GM18870 (cell line): ENCODE results near the gene ETV6.
"Not testable (repeated sequence)": the region's sequence is repeated elsewhere in the genome, so short reads cannot be mapped to it uniquely, and the experiment has no call there.

Experiments
- ATAC-seq: cut with Tn5 transposase; IDR thresholded peaks from one replicate; pipeline ENCODE4 v1.9.1; 2021; ENCODE audit warnings: moderate library complexity; ENCODE audit not compliant: unreplicated experiment

Gene ETV6

GRCh38 chr12:11901701-11902524 lies 252.4 kb downstream of the ETV6 start:
- no peak for ATAC-seq

DNA sequence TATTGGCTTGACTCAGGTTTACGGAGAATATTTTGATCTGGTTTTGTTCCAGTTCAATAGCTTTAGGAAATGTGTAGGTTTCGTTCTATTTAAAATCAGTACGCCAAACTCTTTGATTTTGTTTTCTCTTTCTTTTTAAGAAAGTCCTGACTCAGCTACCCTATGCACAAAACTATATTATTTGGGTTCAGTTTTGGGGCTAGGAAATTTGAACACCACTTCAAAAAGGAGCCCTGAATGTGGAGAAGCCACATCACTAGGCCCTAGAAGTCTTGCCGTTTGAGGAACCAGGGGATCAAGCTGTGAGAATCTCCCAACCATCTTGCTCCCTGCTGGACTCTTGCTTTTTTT lies 253.0 kb downstream of the ETV6 start:
- ATAC-seq = no peak

GRCh38 chr12:11904124-11904523 lies 254.7 kb downstream of the ETV6 start:
- ATAC-seq = no peak

DNA sequence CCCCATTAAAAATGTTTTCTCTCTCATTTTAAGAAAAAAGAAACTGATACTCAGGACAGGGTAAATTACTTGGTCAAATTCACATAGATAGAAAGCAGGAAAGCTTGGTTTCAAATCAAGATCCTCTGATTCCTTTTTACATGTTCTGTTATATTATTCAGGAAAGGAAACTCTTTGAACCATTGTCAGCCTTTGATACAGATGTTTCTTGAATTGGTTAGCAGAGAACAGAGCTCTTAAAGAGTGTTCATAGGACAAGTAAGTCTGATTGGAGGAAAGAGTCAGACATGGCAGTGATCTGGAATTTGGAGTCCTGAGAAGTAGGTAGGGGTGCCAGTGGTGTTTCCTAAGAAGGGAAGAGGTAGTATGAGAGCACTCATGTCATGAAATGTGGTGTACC lies 256.1 kb downstream of the ETV6 start:
- ATAC-seq = no peak

DNA sequence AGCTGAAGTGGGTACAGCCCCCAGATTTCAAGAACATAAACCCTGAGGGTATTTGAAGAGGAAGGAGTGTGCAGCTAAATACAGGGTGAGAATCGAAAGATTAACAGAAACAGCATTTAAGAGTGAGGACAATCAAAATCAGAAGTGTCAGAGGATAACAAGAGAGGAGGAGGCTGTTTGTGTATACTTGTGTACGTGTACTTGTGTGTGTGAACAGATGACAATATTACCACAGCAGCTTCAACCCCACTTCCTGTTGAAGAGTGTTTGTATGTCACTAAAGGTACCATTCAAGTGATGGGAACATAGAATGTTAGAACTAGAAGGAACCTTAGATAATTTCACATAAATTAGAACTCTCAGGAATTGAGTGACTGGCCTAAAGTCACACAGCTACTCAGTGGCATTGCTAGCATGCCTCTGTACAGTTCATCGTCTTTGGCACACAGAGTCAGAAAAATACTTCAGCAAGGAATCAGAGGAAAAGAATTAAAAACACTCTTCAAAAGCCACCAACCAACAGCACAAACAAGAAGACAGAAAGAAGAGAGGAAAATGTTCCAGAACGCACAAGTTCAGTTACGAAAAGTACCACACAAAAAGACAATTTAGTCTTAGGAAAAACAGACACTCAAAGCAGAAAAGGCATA lies 256.9 kb downstream of the ETV6 start:
- no peak for ATAC-seq

DNA sequence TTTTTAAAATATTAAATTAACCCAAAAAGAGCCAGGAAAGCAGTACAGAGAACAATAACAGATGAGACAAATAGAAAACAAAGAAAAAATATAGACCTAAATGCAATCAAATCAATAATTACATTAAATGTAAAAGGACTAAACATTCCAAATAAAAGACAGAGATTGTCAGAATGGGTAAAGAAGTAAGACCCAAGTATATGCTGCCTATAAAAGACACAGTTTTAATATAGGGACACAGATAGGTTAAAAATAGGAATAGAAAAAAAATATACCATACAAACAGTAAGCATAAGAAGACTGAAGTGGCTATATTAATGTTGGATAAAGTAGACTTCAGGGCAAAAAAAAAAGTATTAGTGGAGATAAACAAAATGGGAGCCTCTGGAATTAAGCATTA lies 258.2 kb downstream of the ETV6 start:
- ATAC-seq = no peak

GRCh38 chr12:11909406-11909805 lies 259.9 kb downstream of the ETV6 start:
- not testable (repeated sequence) for ATAC-seq

- no peak for ATAC-seq
Observed at GRCh38 chr12:11916113-11916512, 266.6 kb downstream of the ETV6 start.

GRCh38 chr12:11916771-11917170 lies 267.3 kb downstream of the ETV6 start:
- ATAC-seq = no peak

GRCh38 chr12:11917501-11917900 lies 268.0 kb downstream of the ETV6 start:
- no peak for ATAC-seq

DNA sequence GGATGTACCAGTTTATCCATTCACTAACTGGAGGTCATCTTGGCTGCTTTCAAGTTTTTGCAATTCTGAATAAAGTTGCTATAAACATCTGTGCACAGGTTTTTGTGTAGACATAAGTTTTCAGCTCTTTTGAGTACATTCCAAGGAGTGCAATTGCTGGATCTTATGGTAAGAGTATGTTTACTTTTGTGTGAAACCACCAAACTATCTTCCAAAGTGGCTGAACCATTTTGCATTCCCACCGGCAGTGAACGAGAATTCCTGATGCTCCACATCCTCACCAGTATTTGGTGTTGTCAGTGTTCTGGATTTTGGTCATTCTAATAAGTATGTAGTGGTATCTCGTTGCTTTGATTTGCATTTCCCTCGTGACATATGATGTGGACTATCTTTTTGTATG lies 270.8 kb downstream of the ETV6 start:
- no peak for ATAC-seq

DNA sequence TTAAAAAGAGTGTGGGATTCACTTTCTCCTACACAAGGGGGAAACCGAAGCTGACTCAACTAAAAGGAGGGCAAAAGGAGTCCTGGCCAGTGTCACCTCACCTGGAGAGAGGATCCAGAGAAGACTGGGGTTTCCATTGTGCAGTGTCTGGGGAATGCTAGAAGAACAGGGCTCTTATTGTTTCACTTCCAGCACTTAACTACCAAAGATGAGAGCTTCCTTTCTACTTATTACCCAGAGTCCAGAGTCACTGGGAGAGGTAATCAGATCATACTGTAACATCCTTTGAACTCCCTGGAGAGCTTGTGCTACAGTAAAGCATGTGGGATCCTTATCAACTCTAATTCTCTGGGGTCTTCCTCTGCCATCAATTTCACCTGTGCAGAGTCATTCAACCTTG lies 272.9 kb downstream of the ETV6 start:
- ATAC-seq = no peak

DNA sequence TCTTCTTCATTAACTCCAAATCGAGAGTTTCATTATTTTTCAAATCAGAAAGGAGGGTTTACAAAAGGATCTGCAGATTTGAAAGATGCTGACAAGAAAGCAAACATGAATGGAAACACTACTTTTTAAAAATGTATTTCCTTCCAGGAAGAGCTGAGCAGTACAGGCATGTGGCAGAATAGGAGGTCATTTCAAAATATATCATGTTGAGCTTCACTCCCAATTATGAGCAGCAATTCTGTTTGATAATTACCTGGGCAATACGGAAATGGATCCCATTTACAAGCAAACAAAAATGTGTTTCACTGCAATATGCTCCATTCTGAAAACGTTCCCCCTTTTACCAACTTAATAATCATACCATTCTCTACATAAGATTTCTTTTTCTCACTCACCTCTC lies 273.6 kb downstream of the ETV6 start:
- ATAC-seq = no peak

- ATAC-seq = no peak
Observed at GRCh38 chr12:11927286-11927935, 277.9 kb downstream of the ETV6 start.

GRCh38 chr12:11929714-11930113 lies 280.2 kb downstream of the ETV6 start:
- ATAC-seq = no peak

DNA sequence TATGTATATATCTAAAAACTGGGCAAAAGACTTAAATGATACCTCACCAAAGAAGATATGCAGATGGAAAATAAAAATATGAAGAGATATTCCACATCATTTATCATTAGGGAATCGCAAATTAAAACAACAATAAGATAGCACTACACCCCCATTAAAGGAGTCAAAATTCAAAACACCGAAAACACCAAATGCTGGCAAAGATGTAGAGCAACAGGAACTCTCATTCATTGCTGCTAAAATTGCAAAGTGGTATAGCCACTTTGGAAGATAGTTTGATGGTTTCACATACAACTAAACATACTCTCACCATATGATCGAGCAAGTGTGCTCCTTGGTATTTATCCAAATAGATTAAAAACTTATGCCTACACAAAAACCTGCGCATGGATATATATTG lies 289.7 kb downstream of the ETV6 start:
- no peak for ATAC-seq

- no peak for ATAC-seq
Observed at GRCh38 chr12:11941606-11942337, 292.3 kb downstream of the ETV6 start.

GRCh38 chr12:11943919-11944700 lies 294.6 kb downstream of the ETV6 start:
- ATAC-seq = no peak
